GM12878 (cell line): ENCODE measurements around the gene TOR2A. TPM values are rescaled to one million over a fixed set of nuclear protein-coding genes. Genes with fewer than 3 reads are reported as not detected.

Source experiments
- CBX3 ChIP-seq: fragments of 200-600 bp; sonication (generic); IDR thresholded peaks from 2 replicates; pipeline ENCODE4 v1.6.1; 2016; ENCODE audit warnings: low read depth, borderline replicate concordance
- CUX1 ChIP-seq: IDR thresholded peaks from 2 replicates; pipeline ENCODE4 v1.6.1; 2012; ENCODE audit warnings: improper control_type of control experiment, low read depth, low read length; ENCODE audit not compliant: insufficient replicate concordance
- KAT2A ChIP-seq: conservative IDR thresholded peaks from 2 replicates; pipeline ENCODE4 v1.6.1; 2011; ENCODE audit warnings: low read depth, low read length; ENCODE audit not compliant: control insufficient read depth
- NKRF ChIP-seq: fragments of 450-650 bp; conservative IDR thresholded peaks from 2 replicates; pipeline ENCODE4 v1.6.1; 2017; ENCODE audit warnings: mild to moderate bottlenecking, moderate library complexity
- RAD51 ChIP-seq: fragments of 450-650 bp; IDR thresholded peaks from 2 replicates; pipeline ENCODE4 v1.6.1; 2016; ENCODE audit warnings: moderate library complexity, mild to moderate bottlenecking, inconsistent platforms
- RCOR1 ChIP-seq: conservative IDR thresholded peaks from 2 replicates; pipeline ENCODE4 v1.6.1; 2012; ENCODE audit warnings: low read depth, low read length, improper control_type of control experiment
- RELB ChIP-seq: fragments of 450-650 bp; IDR thresholded peaks from 2 replicates; pipeline ENCODE4 v1.6.1; 2017; ENCODE audit warnings: low read depth, mild to moderate bottlenecking, moderate library complexity
- ZNF207 ChIP-seq: fragments of 450-650 bp; IDR thresholded peaks from 2 replicates; pipeline ENCODE4 v1.6.1; 2014; ENCODE audit warnings: antibody characterized with exemption, mild to moderate bottlenecking, borderline replicate concordance
- polyA plus RNA-seq, 11 experiments: library from polyadenylated mRNA; depleted of rRNA in 4 of 11; unstranded in 6 of 11; stranded (reverse) in 5 of 11; fragments of >200 nt; fragmentation: Nextera tagmentation in 4 of 11; fragmentation: Illumina TruSeq in 1 of 11; extraction: Ambion mirVana in 4 of 11; extraction: Trizol in 1 of 11; gene quantifications; 1 replicate in 1 of 11; 2 replicates in 10 of 11; pipeline versions ENCODE4 v1.2.1 to v1.2.3, GENCODE V29; 2011 to 2016; ENCODE audit warnings: inconsistent platforms in 2 of 11, missing spikeins in 2 of 11, low read depth in 1 of 11
- total RNA-seq, 4 experiments: library from RNA; depleted of rRNA in 3 of 4; stranded (reverse); fragments of >200 nt in 3 of 4; fragmentation: Illumina TruSeq in 1 of 4; extraction: Trizol in 1 of 4; gene quantifications; 2 replicates each; pipeline versions ENCODE4 v1.2.1 to v1.2.3, GENCODE V29; 2013 to 2021

Gene TOR2A
- total and polyA plus RNA-seq, 10 of the 15 experiments (the other 5 are each of a cell fraction or from before 2014, with no cell fraction given), result 0.52 to 23.7 (median 8.5) TPM

GRCh38 chr9:127739614-127740330 is 4.7 kb upstream of the TOR2A start (continued):
- TF ChIP-seq KAT2A, result no peak
- no peak for TF ChIP-seq RELB
- no peak for TF ChIP-seq RCOR1
- no peak for TF ChIP-seq CBX3
- TF ChIP-seq CUX1, result no peak
- no peak for TF ChIP-seq NKRF
- TF ChIP-seq RAD51, result no peak
- TF ChIP-seq ZNF207, result no peak
- TF ChIP-seq, all 136 proteins: peak for 0
